ENCODE data around the gene RNU6-1.

The RNU6-1 gene

DNA sequence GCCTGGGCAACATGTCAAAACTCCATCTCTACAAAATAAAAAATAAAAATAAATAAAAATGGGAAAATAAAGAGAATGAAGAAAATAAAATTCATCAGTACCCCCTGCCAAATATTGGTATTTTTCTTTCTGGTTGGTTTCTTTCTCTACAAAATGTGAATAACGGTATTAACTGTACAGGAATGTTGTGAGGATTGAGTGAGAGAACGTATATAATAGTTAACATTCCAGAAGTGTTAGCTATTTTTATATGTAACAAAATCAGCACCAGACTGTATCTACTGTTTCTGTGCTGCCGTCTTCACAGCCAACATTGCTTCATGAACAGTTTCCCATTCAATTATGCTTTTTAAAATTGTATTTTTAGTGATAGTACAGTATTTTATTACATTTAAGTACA is 25.5 kb upstream of the RNU6-1 start:
- TF ChIP-seq SNAI2 (CRISPR knock-in tag; IDR thresholded peaks at IDR 0.05) (no peak), OSR1 (CRISPR knock-in tag; IDR thresholded peaks at IDR 0.05) (no peak), TSHZ2 (CRISPR knock-in tag; IDR thresholded peaks at IDR 0.05) (no peak), CREB5 (CRISPR knock-in tag; IDR thresholded peaks at IDR 0.05; ENCODE audit: low read depth) (no peak), RARB (CRISPR knock-in tag; IDR thresholded peaks at IDR 0.05) (no peak), TCF4 (CRISPR knock-in tag; IDR thresholded peaks at IDR 0.05; ENCODE audit: borderline replicate concordance) (no peak), ISL1 (CRISPR knock-in tag; IDR thresholded peaks at IDR 0.05) (no peak), PPARA (CRISPR knock-in tag; IDR thresholded peaks at IDR 0.05; ENCODE audit: borderline replicate concordance) (no peak), BACH2 (CRISPR knock-in tag; IDR thresholded peaks at IDR 0.05; ENCODE audit: borderline replicate concordance) (no peak), ESRRG (CRISPR knock-in tag; IDR thresholded peaks at IDR 0.05) (no peak), ZNF565 (CRISPR knock-in tag; conservative IDR thresholded peaks at IDR 0.05; ENCODE audit: low read depth) (no peak), PATZ1 (CRISPR knock-in tag; IDR thresholded peaks at IDR 0.05; ENCODE audit: borderline replicate concordance) (no peak), ZFP3 (CRISPR knock-in tag; IDR thresholded peaks at IDR 0.05) (no peak), CSRNP3 (CRISPR knock-in tag; IDR thresholded peaks at IDR 0.05) (no peak), ZNF70 (CRISPR knock-in tag; IDR thresholded peaks at IDR 0.05) (no peak), ZC3H10 (CRISPR knock-in tag; IDR thresholded peaks at IDR 0.05) (no peak), TOX (CRISPR knock-in tag; IDR thresholded peaks at IDR 0.05; ENCODE audit: borderline replicate concordance) (no peak), ZNF8 (CRISPR knock-in tag; IDR thresholded peaks at IDR 0.05) (no peak)
- TF ChIP-seq, protein P1, sequence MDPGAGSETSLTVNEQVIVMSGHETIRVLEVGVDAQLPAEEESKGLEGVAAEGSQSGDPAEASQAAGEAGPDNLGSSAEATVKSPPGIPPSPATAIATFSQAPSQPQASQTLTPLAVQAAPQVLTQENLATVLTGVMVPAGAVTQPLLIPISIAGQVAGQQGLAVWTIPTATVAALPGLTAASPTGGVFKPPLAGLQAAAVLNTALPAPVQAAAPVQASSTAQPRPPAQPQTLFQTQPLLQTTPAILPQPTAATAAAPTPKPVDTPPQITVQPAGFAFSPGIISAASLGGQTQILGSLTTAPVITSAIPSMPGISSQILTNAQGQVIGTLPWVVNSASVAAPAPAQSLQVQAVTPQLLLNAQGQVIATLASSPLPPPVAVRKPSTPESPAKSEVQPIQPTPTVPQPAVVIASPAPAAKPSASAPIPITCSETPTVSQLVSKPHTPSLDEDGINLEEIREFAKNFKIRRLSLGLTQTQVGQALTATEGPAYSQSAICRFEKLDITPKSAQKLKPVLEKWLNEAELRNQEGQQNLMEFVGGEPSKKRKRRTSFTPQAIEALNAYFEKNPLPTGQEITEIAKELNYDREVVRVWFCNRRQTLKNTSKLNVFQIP (CRISPR knock-in tag; IDR thresholded peaks at IDR 0.05; ENCODE audit: borderline replicate concordance, low read depth) = no peak
- peak; percentile 45; the same call in 2 of the 3 replicates for ATAC-seq

GRCh38 chr15:67863442-67863987 is 23.7 kb upstream of the RNU6-1 start:
- ATAC-seq = peak; percentile 98
- TF ChIP-seq ZNF565 (CRISPR knock-in tag; conservative IDR thresholded peaks at IDR 0.05; ENCODE audit: low read depth) (no peak), ZNF70 (CRISPR knock-in tag; IDR thresholded peaks at IDR 0.05) (no peak), PATZ1 (CRISPR knock-in tag; IDR thresholded peaks at IDR 0.05; ENCODE audit: borderline replicate concordance) (no peak), BACH2 (CRISPR knock-in tag; IDR thresholded peaks at IDR 0.05; ENCODE audit: borderline replicate concordance) (no peak), CREB5 (CRISPR knock-in tag; IDR thresholded peaks at IDR 0.05; ENCODE audit: low read depth) (no peak), CSRNP3 (CRISPR knock-in tag; IDR thresholded peaks at IDR 0.05) (no peak), ZFP3 (CRISPR knock-in tag; IDR thresholded peaks at IDR 0.05) (no peak), TSHZ2 (CRISPR knock-in tag; IDR thresholded peaks at IDR 0.05) (no peak), OSR1 (CRISPR knock-in tag; IDR thresholded peaks at IDR 0.05) (no peak), ZFP30 (CRISPR knock-in tag; IDR thresholded peaks at IDR 0.05) (no peak), RARB (CRISPR knock-in tag; IDR thresholded peaks at IDR 0.05) (no peak)
